Gastroesophageal sphincter (tissue), 3 donors: ENCODE results near the gene AMDHD2.

Experiments
- POLR2A ChIP-seq, 2 donors: fragments of 450-650 bp; IDR thresholded peaks; one replicate each; pipeline ENCODE4 v1.6.1; 2017; ENCODE audit warnings: antibody characterized with exemption in 2 of 2, mild to moderate bottlenecking in 2 of 2, moderate library complexity in 1 of 2
- POLR2AphosphoS5 ChIP-seq: sonication (generic); formaldehyde crosslinking; IDR thresholded peaks from one replicate; pipeline ENCODE4 v1.6.1; 2017; ENCODE audit warnings: antibody characterized with exemption
- TF ChIP-seq, protein P1 (sequence below), 4 experiments: fragments of 200-600 bp in 2 of 4; fragments of 450-650 bp in 2 of 4; sonication (generic) in 1 of 4; IDR thresholded peaks; one replicate each; pipeline ENCODE4 v1.5.1; 2017 to 2019; ENCODE audit warnings: antibody characterized with exemption in 4 of 4, mild to moderate bottlenecking in 2 of 4, moderate library complexity in 2 of 4

DNA sequence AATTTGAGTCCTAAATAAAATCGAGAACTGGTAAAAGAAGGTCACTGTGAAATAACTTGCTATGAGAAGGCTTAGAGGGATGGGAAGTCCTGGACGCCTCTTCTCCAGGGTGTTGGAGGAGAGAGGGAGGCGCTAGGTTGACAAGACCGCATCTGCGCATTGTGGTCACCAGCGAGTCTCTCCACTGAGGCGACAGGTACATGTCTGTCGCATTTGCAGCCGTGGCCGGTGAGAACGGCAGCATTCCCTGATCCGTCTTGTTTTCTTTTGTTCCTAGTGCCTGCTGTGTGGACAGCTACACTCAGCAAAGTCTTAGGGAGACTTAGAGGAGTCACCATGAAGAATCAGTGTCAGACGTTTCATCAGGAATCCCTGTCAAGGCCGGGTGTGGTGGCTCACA, 14.5 kb upstream of the AMDHD2 start:
- TF ChIP-seq POLR2A (IDR thresholded peaks at IDR 0.05) = no peak
- TF ChIP-seq, protein P1, sequence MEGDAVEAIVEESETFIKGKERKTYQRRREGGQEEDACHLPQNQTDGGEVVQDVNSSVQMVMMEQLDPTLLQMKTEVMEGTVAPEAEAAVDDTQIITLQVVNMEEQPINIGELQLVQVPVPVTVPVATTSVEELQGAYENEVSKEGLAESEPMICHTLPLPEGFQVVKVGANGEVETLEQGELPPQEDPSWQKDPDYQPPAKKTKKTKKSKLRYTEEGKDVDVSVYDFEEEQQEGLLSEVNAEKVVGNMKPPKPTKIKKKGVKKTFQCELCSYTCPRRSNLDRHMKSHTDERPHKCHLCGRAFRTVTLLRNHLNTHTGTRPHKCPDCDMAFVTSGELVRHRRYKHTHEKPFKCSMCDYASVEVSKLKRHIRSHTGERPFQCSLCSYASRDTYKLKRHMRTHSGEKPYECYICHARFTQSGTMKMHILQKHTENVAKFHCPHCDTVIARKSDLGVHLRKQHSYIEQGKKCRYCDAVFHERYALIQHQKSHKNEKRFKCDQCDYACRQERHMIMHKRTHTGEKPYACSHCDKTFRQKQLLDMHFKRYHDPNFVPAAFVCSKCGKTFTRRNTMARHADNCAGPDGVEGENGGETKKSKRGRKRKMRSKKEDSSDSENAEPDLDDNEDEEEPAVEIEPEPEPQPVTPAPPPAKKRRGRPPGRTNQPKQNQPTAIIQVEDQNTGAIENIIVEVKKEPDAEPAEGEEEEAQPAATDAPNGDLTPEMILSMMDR (IDR thresholded peaks at IDR 0.05) = no peak
- no peak for TF ChIP-seq POLR2AphosphoS5
